ENCODE data around the gene YIPF4.
"Not testable (repeated sequence)": the region's sequence is repeated elsewhere in the genome, so short reads cannot be mapped to it uniquely, and the experiment has no call there.

YIPF4 gene

DNA sequence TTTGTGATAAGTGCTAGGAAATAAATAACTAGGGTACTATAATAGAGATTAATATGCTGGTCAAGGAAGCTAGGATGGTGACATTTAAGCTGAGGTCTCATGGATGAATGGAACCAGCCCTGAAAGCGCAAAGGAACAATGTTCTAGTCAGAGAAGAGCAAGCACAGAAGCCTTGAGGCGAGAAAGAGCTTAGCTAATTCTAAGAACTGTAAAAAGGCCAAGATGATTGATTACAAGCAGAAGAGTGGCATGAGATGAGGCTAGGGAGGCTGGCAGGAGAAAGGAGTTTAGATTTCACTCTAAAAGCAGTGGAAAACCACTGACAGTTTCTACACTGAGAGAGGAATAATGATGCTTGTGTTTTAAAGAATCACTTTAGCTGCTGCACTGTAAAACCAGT lies 3.4 kb upstream of the YIPF4 start:
- no peak overlapping the region for H3K27ac ChIP-seq (ENCODE audit: low read depth, low read length)
- H3K9me3 ChIP-seq (ENCODE audit: insufficient read depth, low read length), result no peaks in the 10 kb centered on the region
- no peak overlapping the region for H2AFZ ChIP-seq (ENCODE audit: low read depth, low read length, severe bottlenecking)
- H3K27me3 ChIP-seq (ENCODE audit: low read length), result no peaks in the 10 kb centered on the region
- H3K36me3 ChIP-seq (ENCODE audit: low read length), result no peaks in the 10 kb centered on the region
- H3K4me3 ChIP-seq (ENCODE audit: insufficient read depth, low read length, poor library complexity, severe bottlenecking), result no peak overlapping the region
- TF ChIP-seq, protein P1, sequence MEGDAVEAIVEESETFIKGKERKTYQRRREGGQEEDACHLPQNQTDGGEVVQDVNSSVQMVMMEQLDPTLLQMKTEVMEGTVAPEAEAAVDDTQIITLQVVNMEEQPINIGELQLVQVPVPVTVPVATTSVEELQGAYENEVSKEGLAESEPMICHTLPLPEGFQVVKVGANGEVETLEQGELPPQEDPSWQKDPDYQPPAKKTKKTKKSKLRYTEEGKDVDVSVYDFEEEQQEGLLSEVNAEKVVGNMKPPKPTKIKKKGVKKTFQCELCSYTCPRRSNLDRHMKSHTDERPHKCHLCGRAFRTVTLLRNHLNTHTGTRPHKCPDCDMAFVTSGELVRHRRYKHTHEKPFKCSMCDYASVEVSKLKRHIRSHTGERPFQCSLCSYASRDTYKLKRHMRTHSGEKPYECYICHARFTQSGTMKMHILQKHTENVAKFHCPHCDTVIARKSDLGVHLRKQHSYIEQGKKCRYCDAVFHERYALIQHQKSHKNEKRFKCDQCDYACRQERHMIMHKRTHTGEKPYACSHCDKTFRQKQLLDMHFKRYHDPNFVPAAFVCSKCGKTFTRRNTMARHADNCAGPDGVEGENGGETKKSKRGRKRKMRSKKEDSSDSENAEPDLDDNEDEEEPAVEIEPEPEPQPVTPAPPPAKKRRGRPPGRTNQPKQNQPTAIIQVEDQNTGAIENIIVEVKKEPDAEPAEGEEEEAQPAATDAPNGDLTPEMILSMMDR (IDR thresholded peaks at IDR 0.05; ENCODE audit: insufficient read depth, low read length, poor library complexity, severe bottlenecking), result no peak
- no peak for TF ChIP-seq EZH2phosphoT487 (conservative IDR thresholded peaks at IDR 0.05; ENCODE audit: low read length)
- no peaks in the 10 kb centered on the region for H3K9me2 ChIP-seq (replicated peaks; ENCODE audit: insufficient read depth, low read length)
- H3K9ac ChIP-seq (ENCODE audit: low read length), result no peak overlapping the region
- no peak overlapping the region for H3K4me2 ChIP-seq (ENCODE audit: low read depth, low read length, poor library complexity, severe bottlenecking)
- H3F3A ChIP-seq (ENCODE audit: insufficient read depth), result no peaks in the 10 kb centered on the region
- no peaks in the 10 kb centered on the region for H4K20me1 ChIP-seq (ENCODE audit: low read depth, low read length)
- H3K79me2 ChIP-seq (ENCODE audit: insufficient read depth, low read length), result peaks cover 15% of the 10 kb centered on the region

DNA sequence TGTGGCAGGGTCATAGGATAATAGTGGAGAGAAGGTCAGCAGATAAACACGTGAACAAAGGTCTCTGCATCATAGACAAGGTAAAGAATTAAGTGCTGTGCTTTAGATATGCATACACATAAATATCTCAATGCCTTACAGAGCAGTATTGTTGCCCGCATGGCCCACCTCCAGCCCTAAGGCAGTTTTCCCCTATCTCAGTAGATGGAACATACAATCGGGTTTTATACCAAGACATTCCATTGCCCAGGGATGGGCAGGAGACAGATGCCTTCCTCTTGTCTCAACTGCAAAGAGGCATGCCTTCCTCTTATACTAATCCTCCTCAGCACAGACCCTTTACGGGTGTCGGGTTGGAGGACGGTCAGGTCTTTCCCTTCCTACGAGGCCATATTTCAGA lies 1.9 kb upstream of the YIPF4 start:
- not testable (repeated sequence) for H3F3A ChIP-seq (ENCODE audit: insufficient read depth); H3K9me2 ChIP-seq (replicated peaks; ENCODE audit: insufficient read depth, low read length); H2AFZ ChIP-seq (ENCODE audit: low read depth, low read length, severe bottlenecking); H3K9me3 ChIP-seq (ENCODE audit: insufficient read depth, low read length); H3K36me3 ChIP-seq (ENCODE audit: low read length); H3K27me3 ChIP-seq (ENCODE audit: low read length); H3K4me2 ChIP-seq (ENCODE audit: low read depth, low read length, poor library complexity, severe bottlenecking); H3K27ac ChIP-seq (ENCODE audit: low read depth, low read length); H4K20me1 ChIP-seq (ENCODE audit: low read depth, low read length); H3K4me3 ChIP-seq (ENCODE audit: insufficient read depth, low read length, poor library complexity, severe bottlenecking); H3K9ac ChIP-seq (ENCODE audit: low read length)
- H3K79me2 ChIP-seq (ENCODE audit: insufficient read depth, low read length), result peaks cover 27% of the 10 kb centered on the region

DNA sequence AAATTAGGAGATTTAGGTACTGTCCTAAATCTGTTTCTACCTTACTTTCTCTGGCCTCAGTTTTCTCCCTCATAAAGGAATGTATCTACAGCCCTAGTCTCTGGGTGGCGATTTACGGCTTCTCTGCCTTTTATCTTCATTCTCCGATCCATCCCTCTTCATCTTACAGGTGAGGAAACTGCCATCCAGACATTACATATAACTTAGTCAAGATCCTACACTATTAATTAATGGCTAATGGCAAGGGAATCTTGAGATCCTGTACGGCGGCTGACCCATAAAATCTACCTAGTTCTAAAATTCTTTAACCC lies 386 bp upstream of the YIPF4 start:
- no peaks in the 10 kb centered on the region for H4K20me1 ChIP-seq (ENCODE audit: low read depth, low read length)
- 0 out of 2 replicates have a peak overlapping the region, but pooled peaks have one; percentile 6 for H3K27ac ChIP-seq (ENCODE audit: low read depth, low read length)
- H2AFZ ChIP-seq (ENCODE audit: low read depth, low read length, severe bottlenecking), result peak overlapping the region; percentile 94
- peak overlapping the region; percentile 100 for H3K4me3 ChIP-seq (ENCODE audit: insufficient read depth, low read length, poor library complexity, severe bottlenecking)
- H3F3A ChIP-seq (ENCODE audit: insufficient read depth), result no peaks in the 10 kb centered on the region
- peak overlapping the region; percentile 95; the same call in 1 of the 2 replicates for H3K9ac ChIP-seq (ENCODE audit: low read length)
- H3K9me3 ChIP-seq (ENCODE audit: insufficient read depth, low read length), result no peaks in the 10 kb centered on the region
- no peaks in the 10 kb centered on the region for H3K36me3 ChIP-seq (ENCODE audit: low read length)
- H3K79me2 ChIP-seq (ENCODE audit: insufficient read depth, low read length), result peaks cover 42% of the 10 kb centered on the region
- no peaks in the 10 kb centered on the region for H3K9me2 ChIP-seq (replicated peaks; ENCODE audit: insufficient read depth, low read length)
- TF ChIP-seq EZH2phosphoT487 (conservative IDR thresholded peaks at IDR 0.05; ENCODE audit: low read length), result no peak
- TF ChIP-seq, protein P1 (IDR thresholded peaks at IDR 0.05; ENCODE audit: insufficient read depth, low read length, poor library complexity, severe bottlenecking), result no peak
- H3K4me2 ChIP-seq (ENCODE audit: low read depth, low read length, poor library complexity, severe bottlenecking), result peak overlapping the region; percentile 99
- H3K27me3 ChIP-seq (ENCODE audit: low read length), result no peaks in the 10 kb centered on the region

DNA sequence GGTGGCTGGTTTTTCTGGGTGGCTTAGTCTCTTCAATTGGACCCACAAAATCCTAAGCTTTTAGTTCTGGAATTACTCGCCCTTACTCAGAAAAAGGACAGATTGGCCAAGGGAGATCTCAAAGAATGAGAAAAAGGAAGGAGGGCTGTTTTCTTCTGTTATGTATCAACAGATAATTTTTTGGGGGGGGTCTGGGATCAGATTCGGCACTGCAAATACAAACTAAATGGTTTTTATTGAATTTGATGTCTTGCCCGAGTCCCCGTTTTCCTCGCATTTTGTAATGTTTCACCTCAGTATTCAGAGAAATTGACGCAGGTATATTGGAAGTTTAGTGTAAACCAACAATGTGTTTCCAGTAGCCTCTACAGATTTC lies 762 bp downstream of the YIPF4 start:
- no peaks in the 10 kb centered on the region for H3K27me3 ChIP-seq (ENCODE audit: low read length)
- H3K27ac ChIP-seq (ENCODE audit: low read depth, low read length), result peak overlapping the region; percentile 36; the same call in 1 of the 2 replicates
- no peaks in the 10 kb centered on the region for H4K20me1 ChIP-seq (ENCODE audit: low read depth, low read length)
- peak overlapping the region; percentile 99 for H3K4me2 ChIP-seq (ENCODE audit: low read depth, low read length, poor library complexity, severe bottlenecking)
- peak overlapping the region; percentile 100 for H3K4me3 ChIP-seq (ENCODE audit: insufficient read depth, low read length, poor library complexity, severe bottlenecking)
- H3K9me3 ChIP-seq (ENCODE audit: insufficient read depth, low read length), result no peaks in the 10 kb centered on the region
- TF ChIP-seq EZH2phosphoT487 (conservative IDR thresholded peaks at IDR 0.05; ENCODE audit: low read length), result no peak
- TF ChIP-seq, protein P1 (IDR thresholded peaks at IDR 0.05; ENCODE audit: insufficient read depth, low read length, poor library complexity, severe bottlenecking), result no peak
- no peaks in the 10 kb centered on the region; the same call in 1 of the 2 replicates for H3K36me3 ChIP-seq (ENCODE audit: low read length)
- no peaks in the 10 kb centered on the region for H3F3A ChIP-seq (ENCODE audit: insufficient read depth)
- H2AFZ ChIP-seq (ENCODE audit: low read depth, low read length, severe bottlenecking), result peak overlapping the region; percentile 94
- H3K9ac ChIP-seq (ENCODE audit: low read length), result peak overlapping the region; percentile 95
- peaks cover 47% of the 10 kb centered on the region for H3K79me2 ChIP-seq (ENCODE audit: insufficient read depth, low read length)
- H3K9me2 ChIP-seq (replicated peaks; ENCODE audit: insufficient read depth, low read length), result no peaks in the 10 kb centered on the region

Data from SU-DHL-6 (cell line).